Measurements from ENCODE around the gene RNF26.

The RNF26 gene

GRCh38 chr11:119337581-119338317, 3.4 kb downstream of the RNF26 start:
- no peak for FAIRE-seq

- FAIRE-seq: peak; percentile 55
These were observed 4.1 kb downstream of the RNF26 start for GRCh38 chr11:119338318-119338890.

GRCh38 chr11:119338965-119339588, 4.8 kb downstream of the RNF26 start:
- FAIRE-seq: no peak

- no peak for FAIRE-seq
These were observed 5.4 kb downstream of the RNF26 start for GRCh38 chr11:119339589-119340334.

GRCh38 chr11:119340335-119341221, 6.3 kb downstream of the RNF26 start, which contains the start of gene C1QTNF5:
Gene C1QTNF5, minus strand, starts transcription at chr11:119340883. Its CDS starts 486 bp downstream, at chr11:119340397.
- FAIRE-seq: no peak

- no peak for FAIRE-seq
These were observed 7.1 kb downstream of the RNF26 start for GRCh38 chr11:119341222-119342022.

GRCh38 chr11:119342023-119342300, 7.6 kb downstream of the RNF26 start:
- no peak for FAIRE-seq

GRCh38 chr11:119342362-119343130, 8.2 kb downstream of the RNF26 start:
- no peak for FAIRE-seq

- FAIRE-seq: no peak
These were observed 9.4 kb downstream of the RNF26 start for GRCh38 chr11:119343726-119344125.

GRCh38 chr11:119344291-119345010, 10.1 kb downstream of the RNF26 start:
- FAIRE-seq: no peak

- no peak for FAIRE-seq
These were observed 11.4 kb downstream of the RNF26 start for GRCh38 chr11:119345685-119346084.

- FAIRE-seq: no peak
These were observed 12.3 kb downstream of the RNF26 start, which contains the start of gene MFRP for GRCh38 chr11:119346605-119347004. Gene MFRP, minus strand, starts transcription at chr11:119346705. Its CDS starts 192 bp downstream, at chr11:119346513.

- FAIRE-seq: no peak
These were observed 12.9 kb downstream of the RNF26 start for GRCh38 chr11:119347242-119347641.

GRCh38 chr11:119347940-119348605, 13.7 kb downstream of the RNF26 start:
- FAIRE-seq: no peak

- FAIRE-seq: no peak
These were observed 16.0 kb downstream of the RNF26 start for GRCh38 chr11:119350302-119350701.

GRCh38 chr11:119351232-119351631, 16.9 kb downstream of the RNF26 start:
- no peak for FAIRE-seq

GRCh38 chr11:119352857-119353260, 18.5 kb downstream of the RNF26 start:
- FAIRE-seq: no peak

GRCh38 chr11:119355091-119355843, 20.9 kb downstream of the RNF26 start:
- no peak for FAIRE-seq
